ENCODE measurements around the gene LRRC63.

- no peak for TF ChIP-seq CTCF (IDR thresholded peaks at IDR 0.05 in 2 of 3, conservative IDR thresholded peaks at IDR 0.05 in 1 of 3; ENCODE audit: borderline replicate concordance in 1 of 3, insufficient read depth in 1 of 3, low read depth in 2 of 3, low read length in 2 of 3)
- no peak for TF ChIP-seq POLR2AphosphoS5 (IDR thresholded peaks at IDR 0.05; ENCODE audit: low read depth, low read length)
- no peak for TF ChIP-seq EZH2 (IDR thresholded peaks at IDR 0.05)
- TF ChIP-seq FOSL1 (IDR thresholded peaks at IDR 0.05; ENCODE audit: low read depth), result no peak
- TF ChIP-seq REST (IDR thresholded peaks at IDR 0.05; ENCODE audit: low read depth), result no peak
- TF ChIP-seq TCF7L2 (IDR thresholded peaks at IDR 0.05; ENCODE audit: borderline replicate concordance, extremely low read depth, insufficient read depth, insufficient read length), result no peak
- no peak for TF ChIP-seq YY1 (IDR thresholded peaks at IDR 0.05; ENCODE audit: extremely low read depth, insufficient replicate concordance, low read depth, low read length)
- TF ChIP-seq ZNF274 (IDR thresholded peaks at IDR 0.05; ENCODE audit: low read depth, low read length), result no peak
- TF ChIP-seq ATF3 (IDR thresholded peaks at IDR 0.05), result no peak
- no peak for TF ChIP-seq POLR2A (IDR thresholded peaks at IDR 0.05; ENCODE audit: borderline replicate concordance, extremely low read depth, insufficient read depth, insufficient read length)
- TF ChIP-seq ELF1 (IDR thresholded peaks at IDR 0.05; ENCODE audit: borderline replicate concordance, low read depth), result no peak
Measured at GRCh38 chr13:46170687-46171086, 41.0 kb upstream of the LRRC63 start.

All from HCT116 (cell line).